MCF 10A (cell line): Measurements from ENCODE around the gene CALHM4. TPM values are rescaled to one million over a fixed set of nuclear protein-coding genes. Genes with fewer than 3 reads are reported as not detected.

Source experiments
- BruUV-seq: library from RNA; stranded (reverse); fragments of 400-500 nt; replicated peaks from 2 replicates; lab custom pipeline; 2021; lab: Mats Ljungman, UMichigan
- CTCF ChIA-PET: fragments of 300-600 bp; sonication (Branson Sonifier 250); formaldehyde crosslinking; extraction: SDS; loops from one replicate; lab custom pipeline; 2021; ENCODE audit warnings: antibody characterized with exemption, inconsistent platforms; lab: Yijun Ruan, JAX
- POLR2A ChIA-PET: fragments of 300-600, 350-650 bp; sonication (Branson Sonifier 250); formaldehyde crosslinking; extraction: SDS; loops from one replicate; lab custom pipeline; 2020; ENCODE audit warnings: antibody characterized with exemption, inconsistent platforms; lab: Yijun Ruan, JAX
- DNase-seq: peaks from one replicate; pipeline ENCODE4 v3.0.0-alpha.2; 2018; ENCODE audit not compliant: unreplicated experiment
- H3K27ac Mint-ChIP-seq: one replicate; pipeline ENCODE4 v1.8.0; 2022; ENCODE audit warnings: mild to moderate bottlenecking, low read depth, mixed read lengths; ENCODE audit not compliant: unreplicated experiment
- H3K27me3 Mint-ChIP-seq: one replicate; pipeline ENCODE4 v1.8.0; 2022; ENCODE audit warnings: mixed read lengths; ENCODE audit not compliant: insufficient read depth, unreplicated experiment
- H3K36me3 Mint-ChIP-seq: one replicate; pipeline ENCODE4 v1.8.0; 2022; ENCODE audit warnings: mild to moderate bottlenecking, moderate library complexity, mixed read lengths; ENCODE audit not compliant: insufficient read depth, unreplicated experiment
- H3K4me1 Mint-ChIP-seq: one replicate; pipeline ENCODE4 v1.8.0; 2022; ENCODE audit warnings: mixed read lengths; ENCODE audit not compliant: insufficient read depth, unreplicated experiment
- H3K4me3 Mint-ChIP-seq: one replicate; pipeline ENCODE4 v1.8.0; 2022; ENCODE audit warnings: mild to moderate bottlenecking, moderate library complexity, mixed read lengths; ENCODE audit not compliant: unreplicated experiment
- H3K9me3 Mint-ChIP-seq: one replicate; pipeline ENCODE4 v1.8.0; 2022; ENCODE audit warnings: mixed read lengths; ENCODE audit not compliant: unreplicated experiment
- CTCF ChIP-seq: fragments of 200-600 bp; IDR thresholded peaks from one replicate; pipeline ENCODE4 v1.8.0; 2022; ENCODE audit warnings: antibody characterized with exemption, mild to moderate bottlenecking; ENCODE audit not compliant: unreplicated experiment
- intact Hi-C: fragments of 100-400 bp; cut with micrococcal nuclease; formaldehyde crosslinking; loops from 2 replicates; pipeline ENCODE4 v1.14.1; 2022
- total RNA-seq: library from RNA; stranded (reverse); gene quantifications from 2 replicates; pipeline ENCODE4 v1.2.3, GENCODE V29; 2022

The CALHM4 gene
- total RNA-seq, 1 experiment from 2014 or later: not detected

DNA sequence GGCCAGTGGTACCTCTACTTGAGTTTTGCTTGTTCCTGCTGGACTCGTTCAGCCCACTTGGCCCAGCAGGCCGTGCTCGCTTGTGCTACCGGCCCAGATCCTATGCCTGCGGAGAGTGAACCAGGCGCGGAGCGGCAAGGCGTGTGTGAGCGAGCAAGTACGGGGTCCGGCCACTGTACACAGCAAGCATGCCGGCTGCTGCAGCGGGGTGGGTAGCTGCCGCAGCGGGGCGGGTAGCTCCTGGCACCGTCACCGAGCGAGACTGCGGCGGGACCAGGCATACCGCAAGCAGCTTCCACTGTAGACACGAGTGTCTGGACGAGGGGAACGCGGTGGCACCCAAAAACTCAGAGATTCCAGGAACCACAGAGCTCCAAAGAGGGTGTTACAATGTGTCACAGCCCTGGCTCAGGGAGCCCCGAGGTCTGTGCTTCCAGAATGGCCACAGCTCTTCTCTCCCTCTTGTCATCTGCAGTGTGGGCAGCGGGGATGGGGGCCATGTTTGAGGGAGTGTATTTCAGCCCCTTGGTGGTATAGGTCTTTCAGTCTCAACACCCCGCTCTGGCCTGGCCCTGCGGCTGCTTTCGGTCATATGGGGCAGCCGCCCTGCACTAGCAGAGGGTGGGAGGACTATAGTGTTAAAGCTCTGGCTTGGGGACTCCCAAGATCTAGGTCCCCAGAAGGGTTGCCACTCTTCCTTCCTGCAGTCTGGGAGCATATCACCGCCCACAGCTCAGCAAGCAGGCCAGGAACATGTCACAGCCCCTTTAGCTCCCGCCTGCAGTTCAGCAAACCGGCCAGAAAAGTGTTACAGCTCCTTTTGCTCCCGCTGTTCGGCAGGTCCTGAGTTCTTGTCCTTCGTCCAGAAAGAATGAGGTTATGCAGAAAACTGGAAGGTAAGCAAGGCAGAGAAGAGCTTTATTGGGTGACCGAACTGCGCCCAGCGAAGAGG lies 11.6 kb downstream of the CALHM4 start:
- ChIA-PET POLR2A (interaction anchor here (1.3 to 1.4 kb wide), 2 partner anchors 30 to 286 kb away, joined by 3 to 5 read pairs; partner anchors contain the start of gene TSPYL1), CTCF (interaction anchor here (0.6 to 9.5 kb wide), 9 partner anchors 30 to 348 kb away, joined by 3 to 155 read pairs (median 4); partner anchors contain the start of gene KPNA5)
- H3K4me1 Mint-ChIP-seq: peaks cover 4% of the 10 kb centered on the region
- no peaks in the 10 kb centered on the region for H3K36me3 Mint-ChIP-seq
- no peak for DNase-seq
- no peaks in the 10 kb centered on the region for H3K9me3 Mint-ChIP-seq
- TF ChIP-seq CTCF: no peak
- intact Hi-C loops: no loop called here
- no peaks in the 10 kb centered on the region for H3K27me3 Mint-ChIP-seq
- BruUV-seq: no TSS peak
- H3K4me3 Mint-ChIP-seq: no peak overlapping the region
- no peak overlapping the region for H3K27ac Mint-ChIP-seq

DNA sequence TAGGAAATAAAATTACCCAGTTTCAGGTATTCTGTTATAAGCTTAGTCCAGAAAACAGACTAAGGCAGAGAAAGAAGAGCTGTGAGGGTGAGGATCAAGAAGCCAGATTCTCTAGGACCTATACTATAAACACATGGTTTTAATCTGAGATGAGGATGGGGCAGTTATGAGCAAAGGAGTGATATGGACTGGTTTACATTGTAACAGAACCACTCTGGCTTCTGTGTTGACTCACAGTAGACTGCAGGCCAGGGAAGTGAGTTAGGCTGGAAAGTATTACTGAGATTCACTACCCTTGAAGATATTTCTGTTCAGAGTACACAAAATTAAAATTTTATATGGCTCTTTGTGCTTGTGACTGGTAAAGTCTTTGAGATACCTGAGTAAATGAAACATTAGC lies 14.6 kb downstream of the CALHM4 start:
- CTCF ChIA-PET: interaction anchor here (1.0 to 1.3 kb wide), 2 partner anchors 35 to 280 kb away, joined by 3 to 4 read pairs; no protein-coding TSS in a partner anchor
- TF ChIP-seq CTCF: no peak
- H3K4me1 Mint-ChIP-seq: peaks cover 16% of the 10 kb centered on the region
- no peaks in the 10 kb centered on the region for H3K27me3 Mint-ChIP-seq
- no peaks in the 10 kb centered on the region for H3K9me3 Mint-ChIP-seq
- POLR2A ChIA-PET: interaction anchor here (5.3 kb wide), 1 partner anchor 289 kb away, joined by 83 read pairs; the partner anchor contains the start of gene TSPYL1
- no peak overlapping the region for H3K27ac Mint-ChIP-seq
- H3K36me3 Mint-ChIP-seq: no peaks in the 10 kb centered on the region
- BruUV-seq: no TSS peak
- no peak for DNase-seq
- intact Hi-C loops: no loop called here
- no peak overlapping the region for H3K4me3 Mint-ChIP-seq

DNA sequence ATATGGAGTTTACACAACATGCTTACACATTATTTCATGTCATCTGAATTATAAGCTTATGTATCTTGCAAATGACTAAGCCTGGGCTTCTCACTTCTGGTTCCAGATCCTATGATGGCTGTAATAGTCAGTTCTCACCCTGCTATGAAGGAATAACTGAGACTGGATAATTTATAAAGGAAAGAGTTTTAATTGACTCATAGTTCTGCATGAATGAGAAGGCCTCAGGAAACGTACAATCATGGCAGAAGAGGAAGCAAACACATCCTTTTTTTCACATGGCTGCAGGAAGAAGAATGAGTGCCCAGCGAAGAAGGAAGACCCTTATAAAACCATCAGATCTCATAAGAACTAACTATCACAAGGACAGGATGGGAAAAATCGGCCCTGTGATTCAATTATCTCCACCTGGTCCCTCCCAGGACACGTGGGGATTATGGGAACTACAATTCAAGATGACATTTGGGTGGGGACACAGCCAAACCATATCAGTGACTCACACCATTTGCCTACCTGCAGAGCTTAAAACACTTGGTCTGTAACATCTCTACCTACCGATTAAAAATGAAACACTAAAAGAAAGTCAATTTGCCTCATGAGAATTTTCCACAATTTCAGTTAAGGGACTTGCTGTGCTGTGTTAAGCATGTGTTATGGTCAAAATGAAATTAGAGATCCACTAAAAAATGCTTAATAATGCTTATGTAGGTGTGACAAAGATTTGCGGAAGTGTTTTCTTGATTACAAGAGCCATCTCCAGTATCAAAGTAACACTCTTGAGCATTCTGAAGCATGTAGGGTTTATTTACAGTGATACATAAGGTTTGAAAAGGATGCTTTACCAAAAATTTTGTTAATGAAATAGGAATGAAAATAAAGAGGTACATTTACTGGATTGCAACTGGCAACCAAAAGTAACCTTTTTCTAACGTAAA lies 15.5 kb downstream of the CALHM4 start:
- no TSS peak for BruUV-seq
- ChIA-PET CTCF (interaction anchor here (0.5 to 2.7 kb wide), 6 partner anchors 8 to 455 kb away, joined by 3 to 16 read pairs (median 4); no protein-coding TSS in a partner anchor), POLR2A (interaction anchor here (0.6 to 5.3 kb wide), 7 partner anchors 11 to 433 kb away, joined by 3 to 83 read pairs (median 4); partner anchors contain the start of genes TSPYL1 and TSPYL4)
- TF ChIP-seq CTCF: no peak
- peaks cover 3% of the 10 kb centered on the region for H3K36me3 Mint-ChIP-seq
- intact Hi-C loops: no loop called here
- no peak overlapping the region for H3K4me3 Mint-ChIP-seq
- H3K9me3 Mint-ChIP-seq: no peaks in the 10 kb centered on the region
- no peak overlapping the region for H3K27ac Mint-ChIP-seq
- peaks cover 19% of the 10 kb centered on the region for H3K4me1 Mint-ChIP-seq
- DNase-seq: no peak
- no peaks in the 10 kb centered on the region for H3K27me3 Mint-ChIP-seq
